IMR-90 (cell line): ENCODE results near the gene SMIM43.
"Not testable (repeated sequence)": the region's sequence is repeated elsewhere in the genome, so short reads cannot be mapped to it uniquely, and the experiment has no call there.

Experiments used
- BHLHE40 ChIP-seq: fragments of 150-350 bp; IDR thresholded peaks from 2 replicates; pipeline ENCODE4 v1.6.1; 2016; ENCODE audit warnings: mild to moderate bottlenecking, low read depth, low read length
- CEBPB ChIP-seq: IDR thresholded peaks from 2 replicates; pipeline ENCODE4 v1.6.1; 2012; ENCODE audit warnings: low read depth, low read length, improper control_type of control experiment
- FOS ChIP-seq: fragments of 150-350 bp; IDR thresholded peaks from 2 replicates; pipeline ENCODE4 v1.6.1; 2016; ENCODE audit warnings: low read depth, low read length
- MAFK ChIP-seq: IDR thresholded peaks from 2 replicates; pipeline ENCODE4 v1.6.1; 2012; ENCODE audit warnings: low read depth, low read length, improper control_type of control experiment
- MAZ ChIP-seq: IDR thresholded peaks from 2 replicates; pipeline ENCODE4 v1.6.1; 2012; ENCODE audit warnings: low read depth, mild to moderate bottlenecking, low read length, improper control_type of control experiment, moderate library complexity, borderline replicate concordance
- MXI1 ChIP-seq: IDR thresholded peaks from 2 replicates; pipeline ENCODE4 v1.6.1; 2012; ENCODE audit warnings: low read depth, mild to moderate bottlenecking, low read length, moderate library complexity, borderline replicate concordance
- POLR2A ChIP-seq: IDR thresholded peaks from 2 replicates; pipeline ENCODE4 v1.6.1; 2012; ENCODE audit warnings: mild to moderate bottlenecking, low read depth, low read length
- RAD21 ChIP-seq: IDR thresholded peaks from 2 replicates; pipeline ENCODE4 v1.6.1; 2012; ENCODE audit warnings: low read length, improper control_type of control experiment
- RCOR1 ChIP-seq: IDR thresholded peaks from 2 replicates; pipeline ENCODE4 v1.6.1; 2012; ENCODE audit warnings: mild to moderate bottlenecking, low read length, improper control_type of control experiment; ENCODE audit not compliant: insufficient replicate concordance
- TF ChIP-seq, protein P1 (sequence below): conservative IDR thresholded peaks from 2 replicates; pipeline ENCODE4 v1.5.1; 2012; ENCODE audit warnings: mild to moderate bottlenecking, low read depth, low read length, improper control_type of control experiment
- TF ChIP-seq, protein P2 (sequence below): fragments of 150-350 bp; IDR thresholded peaks from 2 replicates; pipeline ENCODE4 v1.6.1; 2017; ENCODE audit warnings: mild to moderate bottlenecking, antibody characterized with exemption, low read length, low read depth

DNA sequence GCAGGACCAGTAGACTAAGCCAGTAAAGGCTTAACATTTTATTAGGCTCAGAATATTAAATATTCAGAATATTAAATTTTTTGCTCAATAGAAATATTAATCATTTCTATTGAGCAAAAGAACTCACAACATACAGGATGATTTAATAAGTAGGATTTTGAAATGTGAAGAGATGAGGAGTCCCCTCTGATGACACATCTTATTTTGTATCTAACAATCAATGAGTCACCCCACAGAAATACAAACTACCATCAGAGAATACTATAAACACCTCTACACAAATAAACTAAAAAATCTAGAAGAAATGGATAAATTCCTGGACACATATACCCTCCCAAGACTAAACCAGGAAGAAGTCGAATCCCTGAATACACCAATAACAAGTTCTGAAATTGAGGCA is 12.8 kb downstream of the SMIM43 start:
- TF ChIP-seq, protein P1, sequence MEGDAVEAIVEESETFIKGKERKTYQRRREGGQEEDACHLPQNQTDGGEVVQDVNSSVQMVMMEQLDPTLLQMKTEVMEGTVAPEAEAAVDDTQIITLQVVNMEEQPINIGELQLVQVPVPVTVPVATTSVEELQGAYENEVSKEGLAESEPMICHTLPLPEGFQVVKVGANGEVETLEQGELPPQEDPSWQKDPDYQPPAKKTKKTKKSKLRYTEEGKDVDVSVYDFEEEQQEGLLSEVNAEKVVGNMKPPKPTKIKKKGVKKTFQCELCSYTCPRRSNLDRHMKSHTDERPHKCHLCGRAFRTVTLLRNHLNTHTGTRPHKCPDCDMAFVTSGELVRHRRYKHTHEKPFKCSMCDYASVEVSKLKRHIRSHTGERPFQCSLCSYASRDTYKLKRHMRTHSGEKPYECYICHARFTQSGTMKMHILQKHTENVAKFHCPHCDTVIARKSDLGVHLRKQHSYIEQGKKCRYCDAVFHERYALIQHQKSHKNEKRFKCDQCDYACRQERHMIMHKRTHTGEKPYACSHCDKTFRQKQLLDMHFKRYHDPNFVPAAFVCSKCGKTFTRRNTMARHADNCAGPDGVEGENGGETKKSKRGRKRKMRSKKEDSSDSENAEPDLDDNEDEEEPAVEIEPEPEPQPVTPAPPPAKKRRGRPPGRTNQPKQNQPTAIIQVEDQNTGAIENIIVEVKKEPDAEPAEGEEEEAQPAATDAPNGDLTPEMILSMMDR = not testable (repeated sequence)
- not testable (repeated sequence) for TF ChIP-seq MAFK, POLR2A, RCOR1, RAD21, BHLHE40, MXI1, MAZ
- TF ChIP-seq CEBPB (peak; percentile 43; the same call in 1 of the 2 replicates), FOS (peak; percentile 88)
- TF ChIP-seq, protein P2, sequence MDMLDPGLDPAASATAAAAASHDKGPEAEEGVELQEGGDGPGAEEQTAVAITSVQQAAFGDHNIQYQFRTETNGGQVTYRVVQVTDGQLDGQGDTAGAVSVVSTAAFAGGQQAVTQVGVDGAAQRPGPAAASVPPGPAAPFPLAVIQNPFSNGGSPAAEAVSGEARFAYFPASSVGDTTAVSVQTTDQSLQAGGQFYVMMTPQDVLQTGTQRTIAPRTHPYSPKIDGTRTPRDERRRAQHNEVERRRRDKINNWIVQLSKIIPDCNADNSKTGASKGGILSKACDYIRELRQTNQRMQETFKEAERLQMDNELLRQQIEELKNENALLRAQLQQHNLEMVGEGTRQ = not testable (repeated sequence)
